H1 (cell line): Measurements from ENCODE around the gene HOXA11. TPM values are rescaled to one million over a fixed set of nuclear protein-coding genes. Genes with fewer than 3 reads are reported as not detected.

Experiments used
- CTCF ChIA-PET: fragments of 300-600 bp; sonication (Branson Sonifier 250); formaldehyde crosslinking; loops from one replicate; lab custom pipeline; 2021; ENCODE audit not compliant: partially characterized antibody; lab: Charles Lee
- POLR2A ChIA-PET: fragments of 300-600 bp; sonication (Branson Sonifier 250); formaldehyde crosslinking; loops from one replicate; lab custom pipeline; 2021; ENCODE audit warnings: inconsistent platforms; ENCODE audit not compliant: partially characterized antibody; lab: Charles Lee
- DNase-seq, 2 experiments: peaks; one replicate each; pipeline versions ENCODE4 v3.0.0 to v3.0.0-alpha.2; 2010 to 2022; ENCODE audit warnings: low spot score in 2 of 2, low read depth in 1 of 2, mixed read lengths in 1 of 2
- FAIRE-seq: peaks from 2 replicates; lab custom pipeline; 2011; peaks lifted over from hg19 to GRCh38; lab: Jason Lieb, UNC
- H2AFZ ChIP-seq: 2 replicates; pipeline ENCODE4 v1.8.1; 2012; ENCODE audit warnings: low read length, inconsistent platforms
- H2AK5ac ChIP-seq: 2 replicates; pipeline ENCODE4 v1.6.1; 2013; ENCODE audit warnings: low read depth, low read length
- H2BK120ac ChIP-seq: replicated peaks from 2 replicates; pipeline ENCODE3; 2013; ENCODE audit warnings: low read depth, low read length, inconsistent platforms
- H2BK12ac ChIP-seq: 2 replicates; pipeline ENCODE4 v1.6.1; 2013; ENCODE audit warnings: low read depth, low read length
- H2BK15ac ChIP-seq: 2 replicates; pipeline ENCODE4 v1.6.1; 2013; ENCODE audit warnings: low read length
- H2BK20ac ChIP-seq: 2 replicates; pipeline ENCODE4 v1.6.1; 2013; ENCODE audit warnings: low read length
- H2BK5ac ChIP-seq: 2 replicates; pipeline ENCODE4 v1.6.1; 2013; ENCODE audit warnings: low read depth, low read length
- H3K14ac ChIP-seq: 2 replicates; pipeline ENCODE4 v1.6.1; 2013; ENCODE audit warnings: inconsistent platforms; ENCODE audit not compliant: insufficient read length
- H3K18ac ChIP-seq: 2 replicates; pipeline ENCODE4 v1.6.1; 2013; ENCODE audit warnings: low read length; ENCODE audit errors: extremely low read depth
- H3K23ac ChIP-seq: 2 replicates; pipeline ENCODE4 v1.6.1; 2013; ENCODE audit warnings: inconsistent platforms; ENCODE audit not compliant: insufficient read length
- H3K23me2 ChIP-seq: 2 replicates; pipeline ENCODE4 v1.6.1; 2013; ENCODE audit warnings: low read depth, low read length
- H3K27ac ChIP-seq: 2 replicates; pipeline ENCODE4 v1.6.1; 2011; ENCODE audit warnings: low read depth, low read length, inconsistent platforms
- H3K27me3 ChIP-seq, 4 experiments: replicated peaks in 1 of 4; 1 replicate in 1 of 4; 2 replicates in 3 of 4; pipeline versions ENCODE4 v1.6.1 to v1.8.1; 2011 to 2013; ENCODE audit warnings: low read length in 3 of 4, mild to moderate bottlenecking in 3 of 4, inconsistent platforms in 2 of 4, mixed read lengths in 2 of 4, moderate library complexity in 1 of 4; ENCODE audit not compliant: control insufficient read depth in 3 of 4, insufficient read depth in 3 of 4; ENCODE audit errors: extremely low read depth in 1 of 4
- H3K36me3 ChIP-seq, 4 experiments: 2 replicates each; pipeline versions ENCODE4 v1.6.1 to v1.8.1; 2011 to 2013; ENCODE audit warnings: mild to moderate bottlenecking in 4 of 4, low read length in 3 of 4, moderate library complexity in 2 of 4, control low read depth in 1 of 4, inconsistent platforms in 1 of 4; ENCODE audit not compliant: insufficient read depth in 4 of 4, control insufficient read depth in 2 of 4
- H3K4ac ChIP-seq: replicated peaks from 2 replicates; pipeline ENCODE3; 2013; ENCODE audit warnings: low read length, low read depth, mixed read lengths, inconsistent platforms; ENCODE audit not compliant: insufficient read length
- H3K4me1 ChIP-seq, 4 experiments: replicated peaks in 1 of 4; 1 replicate in 1 of 4; 2 replicates in 3 of 4; pipeline versions ENCODE4 v1.6.1 to v1.8.1; 2011 to 2013; ENCODE audit warnings: low read length in 3 of 4, inconsistent platforms in 2 of 4, mixed read lengths in 1 of 4; ENCODE audit not compliant: insufficient read depth in 4 of 4, control insufficient read depth in 3 of 4
- H3K4me2 ChIP-seq, 2 experiments: 2 replicates each; pipeline versions ENCODE4 v1.6.1 to v1.8.1; 2011 to 2013; ENCODE audit warnings: low read depth in 2 of 2, low read length in 2 of 2, control low read depth in 1 of 2, inconsistent platforms in 1 of 2, mild to moderate bottlenecking in 1 of 2; ENCODE audit not compliant: insufficient read depth in 1 of 2
- H3K4me3 ChIP-seq, 4 experiments: fragments of 200-600, 300-600 bp in 1 of 4; sonication (generic), shearing (Covaris generic), sonication (Bioruptor Twin) in 1 of 4; 2 replicates each; pipeline versions ENCODE4 v1.5.1 to v1.8.1; 2011 to 2016; ENCODE audit warnings: low read length in 4 of 4, low read depth in 3 of 4, control low read depth in 2 of 4, inconsistent platforms in 2 of 4, mild to moderate bottlenecking in 2 of 4, mixed read lengths in 1 of 4, moderate library complexity in 1 of 4; ENCODE audit not compliant: insufficient read depth in 2 of 4; ENCODE audit errors: extremely low read depth in 1 of 4
- H3K56ac ChIP-seq: replicated peaks from 2 replicates; pipeline ENCODE3; 2013; ENCODE audit warnings: low read depth, mild to moderate bottlenecking, mixed read lengths, low read length, inconsistent platforms; ENCODE audit not compliant: insufficient read length
- H3K79me1 ChIP-seq: 2 replicates; pipeline ENCODE4 v1.6.1; 2013; ENCODE audit warnings: low read depth, low read length, control low read depth
- H3K79me2 ChIP-seq, 2 experiments: 2 replicates each; pipeline versions ENCODE4 v1.6.1 to v1.8.1; 2012 to 2013; ENCODE audit warnings: low read length in 2 of 2, mild to moderate bottlenecking in 2 of 2, inconsistent platforms in 1 of 2; ENCODE audit not compliant: insufficient read depth in 2 of 2, control insufficient read depth in 1 of 2
- H3K9ac ChIP-seq, 4 experiments: replicated peaks in 1 of 4; 1 replicate in 1 of 4; 2 replicates in 3 of 4; pipeline versions ENCODE4 v1.6.1 to v1.8.1; 2011 to 2013; ENCODE audit warnings: low read depth in 3 of 4, low read length in 3 of 4, control low read depth in 2 of 4, mild to moderate bottlenecking in 2 of 4, moderate library complexity in 2 of 4, inconsistent platforms in 1 of 4; ENCODE audit errors: extremely low read depth in 1 of 4
- H3K9me3 ChIP-seq, 2 experiments: 2 replicates each; pipeline versions ENCODE4 v1.6.1 to v1.8.1; 2012 to 2013; ENCODE audit warnings: mild to moderate bottlenecking in 2 of 2, moderate library complexity in 2 of 2, control low read depth in 1 of 2, inconsistent platforms in 1 of 2, low read depth in 1 of 2, low read length in 1 of 2, mixed read lengths in 1 of 2; ENCODE audit not compliant: insufficient read depth in 2 of 2
- H4K20me1 ChIP-seq, 2 experiments: replicated peaks in 1 of 2; 2 replicates each; pipeline versions ENCODE3 to v1.8.1; 2011 to 2013; ENCODE audit warnings: inconsistent platforms in 2 of 2, low read length in 2 of 2, mild to moderate bottlenecking in 1 of 2; ENCODE audit not compliant: insufficient read depth in 2 of 2, control insufficient read depth in 1 of 2
- H4K5ac ChIP-seq: 2 replicates; pipeline ENCODE4 v1.6.1; 2013; ENCODE audit warnings: low read length, low read depth, mixed read lengths, inconsistent platforms; ENCODE audit not compliant: insufficient read length
- H4K8ac ChIP-seq: 2 replicates; pipeline ENCODE4 v1.8.0; 2013; ENCODE audit warnings: mild to moderate bottlenecking, moderate library complexity, low read length, inconsistent platforms; ENCODE audit not compliant: insufficient read depth; ENCODE audit errors: extremely low read depth
- H4K91ac ChIP-seq: replicated peaks from 2 replicates; pipeline ENCODE3; 2013; ENCODE audit warnings: low read length, mixed read lengths, inconsistent platforms; ENCODE audit not compliant: insufficient read length
- EZH2 ChIP-seq: fragments of 200-600 bp; sonication (generic); IDR thresholded peaks from 2 replicates; pipeline ENCODE4 v1.7.1; 2012; ENCODE audit warnings: low read depth, mild to moderate bottlenecking, moderate library complexity, low read length, inconsistent platforms; ENCODE audit not compliant: severe bottlenecking
- NRF1 ChIP-seq: IDR thresholded peaks from 2 replicates; pipeline ENCODE4 v1.6.1; 2011; ENCODE audit warnings: mild to moderate bottlenecking, low read depth, low read length, improper control_type of control experiment
- RNF2 ChIP-seq: fragments of 200-900, 300-1000 bp; sonication (generic); IDR thresholded peaks from 2 replicates; pipeline ENCODE4 v1.7.1; 2016; ENCODE audit warnings: borderline replicate concordance, low read depth, mild to moderate bottlenecking, antibody characterized with exemption, low read length; ENCODE audit not compliant: poor library complexity, severe bottlenecking; ENCODE audit errors: missing control alignments
- SUZ12 ChIP-seq: fragments of 200-600 bp; sonication (generic); IDR thresholded peaks from 2 replicates; pipeline ENCODE4 v1.6.1; 2012; ENCODE audit warnings: mild to moderate bottlenecking, inconsistent platforms, low read length, moderate library complexity, mixed read lengths
- TAF7 ChIP-seq: optimal IDR thresholded peaks from 2 replicates; pipeline ENCODE3; 2011; ENCODE audit warnings: low read depth, mild to moderate bottlenecking, inconsistent platforms, low read length, moderate library complexity, borderline replicate concordance
- WGBS, 2 experiments: shearing (Covaris generic) in 1 of 2; methylation state at CpG; one replicate each; pipeline versions ENCODE4 v1.1.6 to v1.1.7; 2013 to 2015; ENCODE audit warnings: low lambda C conversion rate in 2 of 2, mixed read lengths in 2 of 2, inconsistent platforms in 1 of 2, low coverage in 1 of 2, missing lambda C conversion rate in 1 of 2; ENCODE audit not compliant: insufficient replicate concordance in 2 of 2, insufficient coverage in 1 of 2, insufficient read length in 1 of 2; ENCODE audit errors: extremely low coverage in 1 of 2, missing lambda C conversion rate in 1 of 2; 5-methylcytosine and 5-hydroxymethylcytosine counted together
- polyA plus RNA-seq, 7 experiments: library from polyadenylated mRNA; depleted of rRNA in 3 of 7; stranded (reverse) in 5 of 7; unstranded in 2 of 7; fragments of >200 nt in 5 of 7; fragments of 200-250 nt in 2 of 7; gene quantifications; 1 replicate in 5 of 7; 2 replicates in 1 of 7; 4 replicates in 1 of 7; pipeline versions ENCODE4 v1.2.1 to v1.2.3, GENCODE V29; 2011 to 2013; ENCODE audit warnings: missing spikeins in 2 of 7, mixed read lengths in 2 of 7
- total RNA-seq: library from RNA; stranded (reverse); fragmentation: NEBNext Ultra II Directional; extraction: Animal tissue kit (Norgen Biotek cat#: 25700); gene quantifications from 2 replicates; pipeline ENCODE4 v1.2.1, GENCODE V29; 2021

Gene HOXA11
- total and polyA plus RNA-seq, 2 of the 8 experiments (the other 6 are each of a cell fraction or from before 2014, with no cell fraction given) = not detected

DNA sequence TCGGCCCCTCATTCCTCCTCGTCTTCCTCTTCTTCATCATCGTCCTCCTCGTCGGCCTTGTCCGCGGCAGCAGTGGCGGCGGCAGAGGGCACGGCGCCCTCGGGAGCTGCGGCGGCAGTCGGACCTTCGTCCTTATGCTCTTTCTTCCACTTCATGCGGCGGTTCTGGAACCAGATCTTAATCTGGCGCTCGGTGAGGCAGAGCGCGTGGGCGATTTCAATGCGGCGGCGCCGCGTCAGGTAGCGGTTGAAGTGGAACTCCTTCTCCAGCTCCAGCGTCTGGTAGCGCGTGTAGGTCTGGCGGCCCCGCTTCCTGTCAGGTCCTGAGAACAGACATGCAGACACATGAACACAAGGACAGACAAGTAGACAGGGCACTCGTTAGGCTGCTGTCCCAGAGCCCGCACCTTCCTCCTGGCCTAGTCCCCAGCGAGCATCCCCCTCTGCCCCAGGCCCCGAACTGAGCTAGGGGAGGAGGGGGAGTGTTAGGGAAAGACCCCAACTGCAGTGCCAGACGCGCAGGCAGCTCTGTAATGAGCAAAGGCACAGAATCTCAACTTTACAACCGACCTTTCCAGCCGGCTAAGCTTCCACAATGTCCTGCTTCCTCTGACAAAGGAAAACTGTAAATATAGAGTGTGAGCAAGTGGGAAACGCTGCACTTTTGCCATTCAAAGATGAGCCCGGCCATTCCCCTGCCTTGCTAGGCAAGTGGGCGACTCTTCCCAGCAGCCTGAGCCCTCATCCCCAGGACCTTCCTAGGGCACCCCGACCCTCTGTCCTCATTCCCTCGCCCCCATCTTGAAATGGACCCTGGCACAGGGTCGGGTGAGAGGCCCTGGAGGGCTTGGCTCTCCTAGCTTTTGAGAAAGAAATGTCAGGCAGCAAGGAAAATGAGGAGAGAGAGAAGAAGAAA is 29.9 kb downstream of the HOXA11 start:
- H4K8ac ChIP-seq = peak overlapping the region; percentile 7; the same call in 1 of the 2 replicates
- H2BK15ac ChIP-seq = no peak overlapping the region
- no peaks in the 10 kb centered on the region for H3K79me2 ChIP-seq
- ChIA-PET POLR2A (no interaction called here), CTCF (interaction anchor here (0.7 to 4.2 kb wide), 7 partner anchors 9 to 472 kb away, joined by 3 to 33 read pairs (median 3); partner anchors contain the start of gene HOXA5)
- peak; percentile 99 for TF ChIP-seq EZH2
- TF ChIP-seq RNF2 = peak; percentile 76
- TF ChIP-seq SUZ12 = peak; percentile 98
- TF ChIP-seq TAF7 = no peak
- TF ChIP-seq NRF1 = no peak
- no peaks in the 10 kb centered on the region for H3K79me1 ChIP-seq
- H3K4me1 ChIP-seq = peaks cover 0 to 2% (median under 1%) of the 10 kb centered on the region in 4 experiments; a peak in 3 of 7 replicates
- H2AFZ ChIP-seq = no peak overlapping the region
- 0 out of 2 replicates have a peak overlapping the region, but pooled peaks have one; percentile 60 for H2BK12ac ChIP-seq
- no peak overlapping the region for H3K23ac ChIP-seq
- DNase-seq (peak in 1 of 2 experiments; percentile 53), FAIRE-seq (no peak)
- no peak overlapping the region for H2BK20ac ChIP-seq
- H3K56ac ChIP-seq = no peak overlapping the region
- H3K27ac ChIP-seq = no peak overlapping the region
- WGBS, 2 experiments = 18% methylated on average over 39 of the region's 48 CpGs; no CpG with 5 or more reads in 1 of the 2 experiments
- H3K4ac ChIP-seq = no peak overlapping the region
- H4K5ac ChIP-seq = no peak overlapping the region
- no peak overlapping the region for H4K91ac ChIP-seq
- peaks cover 31 to 55% of the 10 kb centered on the region in 2 experiments for H4K20me1 ChIP-seq
- peaks cover 0 to 10% of the 10 kb centered on the region in 2 experiments; a peak in 1 of 4 replicates for H3K9me3 ChIP-seq
- H3K14ac ChIP-seq = no peak overlapping the region
- H3K23me2 ChIP-seq = peaks cover 2% of the 10 kb centered on the region; the same call in 1 of the 2 replicates
- H3K18ac ChIP-seq = no peak overlapping the region
- H3K9ac ChIP-seq = no peak overlapping the region
- no peak overlapping the region for H2BK120ac ChIP-seq
- 0 out of 2 replicates have a peak overlapping the region, but pooled peaks have one; percentile 82 for H2AK5ac ChIP-seq
- H3K4me3 ChIP-seq = no peak overlapping the region
- peaks cover 99 to 100% (median 100%) of the 10 kb centered on the region in 4 experiments for H3K27me3 ChIP-seq
- H3K4me2 ChIP-seq = no peak overlapping the region; a peak in 1 of 4 replicates
- no peak overlapping the region for H2BK5ac ChIP-seq
- H3K36me3 ChIP-seq = peaks cover 0 to 20% (median 0%) of the 10 kb centered on the region in 4 experiments; a peak in 1 of 8 replicates
